Breast epithelium (tissue), 4 donors: ENCODE measurements around the gene MGME1. TPM values are rescaled to one million over a fixed set of nuclear protein-coding genes. Genes with fewer than 3 reads are reported as not detected.
A peak's percentile ranks its signal among the peaks of the same experiment; 100 is the strongest.

Experiments used
- DNase-seq, 2 donors: peaks; one replicate each; pipeline ENCODE4 v3.0.0-alpha.2; 2019; ENCODE audit warnings: low spot score in 2 of 2
- H3K27ac ChIP-seq, 2 donors: fragments of 200-600 bp; sonication (generic) in 1 of 2; one replicate each; pipeline ENCODE4 v1.5.1; 2016 to 2019; ENCODE audit warnings: mild to moderate bottlenecking in 1 of 2
- H3K27me3 ChIP-seq, 2 donors: fragments of 200-600 bp; sonication (generic) in 1 of 2; one replicate each; pipeline versions ENCODE4 v1.5.1 to v1.6.0; 2017 to 2019; ENCODE audit warnings: control low read depth in 1 of 2, mild to moderate bottlenecking in 1 of 2
- H3K36me3 ChIP-seq: fragments of 200-600 bp; one replicate; pipeline ENCODE4 v1.5.1; 2019
- H3K4me1 ChIP-seq, 2 donors: fragments of 200-600 bp; sonication (generic); one replicate each; pipeline ENCODE4 v1.5.1; 2016 to 2019; ENCODE audit warnings: control low read depth in 1 of 2
- H3K4me3 ChIP-seq, 3 donors: fragments of 200-600 bp; sonication (generic); 1 replicate in 2 of 3; 2 replicates in 1 of 3; pipeline ENCODE4 v1.5.1; 2016 to 2019; ENCODE audit warnings: mild to moderate bottlenecking in 3 of 3, moderate library complexity in 2 of 3
- H3K9me3 ChIP-seq, 2 donors: fragments of 200-600 bp; sonication (generic) in 1 of 2; one replicate each; pipeline ENCODE4 v1.5.1; 2016 to 2019; ENCODE audit warnings: control low read depth in 1 of 2
- CTCF ChIP-seq, 3 donors: fragments of 450-650 bp; IDR thresholded peaks; one replicate each; pipeline ENCODE4 v1.5.1; 2016 to 2017; ENCODE audit warnings: antibody characterized with exemption in 3 of 3, mild to moderate bottlenecking in 3 of 3, moderate library complexity in 3 of 3
- POLR2A ChIP-seq: fragments of 450-650 bp; IDR thresholded peaks from one replicate; pipeline ENCODE4 v1.6.1; 2016; ENCODE audit warnings: antibody characterized with exemption, mild to moderate bottlenecking, moderate library complexity
- POLR2AphosphoS5 ChIP-seq, 3 donors: sonication (generic); formaldehyde crosslinking; IDR thresholded peaks; one replicate each; pipeline ENCODE4 v1.6.1; 2017; ENCODE audit warnings: antibody characterized with exemption in 3 of 3
- intact Hi-C: fragments of 100-400 bp; cut with DNase I; formaldehyde crosslinking; loops from one replicate; pipeline ENCODE4 v1.15.1; 2023; ENCODE audit warnings: low total_unique reads
- total RNA-seq, 3 donors: library from RNA; depleted of rRNA; stranded (reverse); fragments of >200 nt; gene quantifications; one replicate each; pipeline ENCODE4 v1.1.0, GENCODE V29; 2016

Gene MGME1
- total RNA-seq, 3 donors from 2014 or later = 7.8 to 26.2 (median 18.7) TPM

- Histone ChIP-seq H3K9me3 (no peaks in the 10 kb centered on the region), H3K4me1 (no peaks in the 10 kb centered on the region), H3K36me3 (no peaks in the 10 kb centered on the region), H3K4me3 (no peak overlapping the region), H3K27me3 (no peaks in the 10 kb centered on the region), H3K27ac (peak overlapping the region; percentile 45 to 68)
- TF ChIP-seq POLR2A (no peak), POLR2AphosphoS5 (IDR thresholded peaks at IDR 0.05) (no peak), CTCF (IDR thresholded peaks at IDR 0.05) (no peak)
- intact Hi-C loops = no loop called here
- peak in 1 of 2 donors; percentile 29 for DNase-seq
Observed at GRCh38 chr20:18007534-18008292, 38.9 kb downstream of the MGME1 start.

- Histone ChIP-seq H3K36me3 (no peaks in the 10 kb centered on the region), H3K4me3 (no peak overlapping the region), H3K9me3 (no peaks in the 10 kb centered on the region), H3K27ac (no peak overlapping the region), H3K4me1 (no peaks in the 10 kb centered on the region), H3K27me3 (no peaks in the 10 kb centered on the region)
- TF ChIP-seq CTCF (IDR thresholded peaks at IDR 0.05) (no peak), POLR2A (no peak), POLR2AphosphoS5 (IDR thresholded peaks at IDR 0.05) (no peak)
- intact Hi-C loops = no loop called here
- no peak for DNase-seq
Observed at GRCh38 chr20:18009116-18009515, 40.3 kb downstream of the MGME1 start.

GRCh38 chr20:18011482-18011881 lies 42.7 kb downstream of the MGME1 start:
- Histone ChIP-seq H3K27ac (no peak overlapping the region), H3K27me3 (no peaks in the 10 kb centered on the region), H3K4me3 (no peak overlapping the region), H3K36me3 (no peaks in the 10 kb centered on the region), H3K4me1 (no peaks in the 10 kb centered on the region), H3K9me3 (no peaks in the 10 kb centered on the region)
- intact Hi-C loops = no loop called here
- no peak for DNase-seq
- no peak for TF ChIP-seq POLR2AphosphoS5 (IDR thresholded peaks at IDR 0.05)
- TF ChIP-seq POLR2A = no peak
- no peak for TF ChIP-seq CTCF (IDR thresholded peaks at IDR 0.05)

GRCh38 chr20:18011951-18012645 lies 43.3 kb downstream of the MGME1 start:
- DNase-seq = no peak

More at GRCh38 chr20:18011951-18012645, 43.3 kb downstream of the MGME1 start:
- no peak overlapping the region for H3K27ac ChIP-seq
- no peaks in the 10 kb centered on the region for H3K4me1 ChIP-seq
- no peaks in the 10 kb centered on the region for H3K9me3 ChIP-seq
- no peak overlapping the region for H3K4me3 ChIP-seq
- H3K36me3 ChIP-seq = no peaks in the 10 kb centered on the region
- intact Hi-C loops = no loop called here
- TF ChIP-seq POLR2A (no peak), CTCF (IDR thresholded peaks at IDR 0.05) (no peak), POLR2AphosphoS5 (IDR thresholded peaks at IDR 0.05) (no peak)
- H3K27me3 ChIP-seq = no peaks in the 10 kb centered on the region
